ENCODE data around the gene NADK2.

The NADK2 gene

GRCh38 chr5:36152324-36153297, 89.1 kb downstream of the NADK2 start:
- DNase-seq (ENCODE audit: low read depth in 2 of 2) = peak; percentile 27 to 35
- H3K4me3 ChIP-seq (replicated peaks in 1 of 2; ENCODE audit: low read depth in 2 of 2, low read length in 2 of 2) = peak overlapping the region; percentile 96 to 98
- TF ChIP-seq CTCF (IDR thresholded peaks at IDR 0.05; ENCODE audit: low read depth, low read length) = no peak

- DNase-seq (ENCODE audit: low read depth in 2 of 2) = peak; percentile 97 to 98
- H3K4me3 ChIP-seq (replicated peaks in 1 of 2; ENCODE audit: low read depth in 2 of 2, low read length in 2 of 2) = peak within 1 kb of the TSS; percentile 96 to 98
- no peak for TF ChIP-seq CTCF (IDR thresholded peaks at IDR 0.05; ENCODE audit: low read depth, low read length)
These were observed 90.0 kb downstream of the NADK2 start, which contains the start of the genes LMBRD2 and SKP2 for GRCh38 chr5:36151434-36152323. LMBRD2 (minus strand) TSS chr5:36151887; CDS start chr5:36143349, 8,538 bp downstream. SKP2 (plus strand) TSS chr5:36152111; CDS start chr5:36152263, 152 bp downstream.

- peak overlapping the region; percentile 96 to 98 for H3K4me3 ChIP-seq (replicated peaks in 1 of 2; ENCODE audit: low read depth in 2 of 2, low read length in 2 of 2)
- DNase-seq (ENCODE audit: low read depth in 2 of 2) = peak; percentile 45 to 58
- TF ChIP-seq CTCF (IDR thresholded peaks at IDR 0.05; ENCODE audit: low read depth, low read length) = no peak
These were observed 90.9 kb downstream of the NADK2 start for GRCh38 chr5:36150676-36151433.

- DNase-seq (ENCODE audit: low read depth in 2 of 2) = peak; percentile 17 to 50
- TF ChIP-seq CTCF (IDR thresholded peaks at IDR 0.05; ENCODE audit: low read depth, low read length) = no peak
- no peak overlapping the region for H3K4me3 ChIP-seq (replicated peaks in 1 of 2; ENCODE audit: low read depth in 2 of 2, low read length in 2 of 2)
These were observed 94.0 kb downstream of the NADK2 start for GRCh38 chr5:36147681-36148080.

GRCh38 chr5:36146390-36146789, 95.3 kb downstream of the NADK2 start:
- DNase-seq (ENCODE audit: low read depth in 2 of 2) = no peak
- H3K4me3 ChIP-seq (replicated peaks in 1 of 2; ENCODE audit: low read depth in 2 of 2, low read length in 2 of 2) = no peak overlapping the region
- TF ChIP-seq CTCF (IDR thresholded peaks at IDR 0.05; ENCODE audit: low read depth, low read length) = no peak

- DNase-seq (ENCODE audit: low read depth in 2 of 2) = no peak
- no peak overlapping the region for H3K4me3 ChIP-seq (replicated peaks in 1 of 2; ENCODE audit: low read depth in 2 of 2, low read length in 2 of 2)
- no peak for TF ChIP-seq CTCF (IDR thresholded peaks at IDR 0.05; ENCODE audit: low read depth, low read length)
These were observed 96.4 kb downstream of the NADK2 start for GRCh38 chr5:36145311-36145710.
